IMR-90 (cell line): Measurements from ENCODE around the gene NEK8.

ENCODE experiments used
- BHLHE40 ChIP-seq: fragments of 150-350 bp; IDR thresholded peaks from 2 replicates; pipeline ENCODE4 v1.6.1; 2016; ENCODE audit warnings: mild to moderate bottlenecking, low read depth, low read length
- CEBPB ChIP-seq: IDR thresholded peaks from 2 replicates; pipeline ENCODE4 v1.6.1; 2012; ENCODE audit warnings: low read depth, low read length, improper control_type of control experiment
- CTCF ChIP-seq: conservative IDR thresholded peaks from 2 replicates; pipeline ENCODE4 v1.5.1; 2012; ENCODE audit warnings: mild to moderate bottlenecking, low read depth, low read length, improper control_type of control experiment
- ELK1 ChIP-seq: fragments of 150-350 bp; IDR thresholded peaks from 2 replicates; pipeline ENCODE4 v1.6.1; 2016; ENCODE audit warnings: low read depth, mild to moderate bottlenecking, low read length, moderate library complexity, borderline replicate concordance
- MAFK ChIP-seq: IDR thresholded peaks from 2 replicates; pipeline ENCODE4 v1.6.1; 2012; ENCODE audit warnings: low read depth, low read length, improper control_type of control experiment
- MXI1 ChIP-seq: IDR thresholded peaks from 2 replicates; pipeline ENCODE4 v1.6.1; 2012; ENCODE audit warnings: low read depth, mild to moderate bottlenecking, low read length, moderate library complexity, borderline replicate concordance
- NFE2L2 ChIP-seq: fragments of 150-350 bp; IDR thresholded peaks from 2 replicates; pipeline ENCODE4 v1.6.1; 2016; ENCODE audit warnings: low read depth, mild to moderate bottlenecking, low read length
- POLR2A ChIP-seq: IDR thresholded peaks from 2 replicates; pipeline ENCODE4 v1.6.1; 2012; ENCODE audit warnings: mild to moderate bottlenecking, low read depth, low read length
- RAD21 ChIP-seq: IDR thresholded peaks from 2 replicates; pipeline ENCODE4 v1.6.1; 2012; ENCODE audit warnings: low read length, improper control_type of control experiment
- RCOR1 ChIP-seq: IDR thresholded peaks from 2 replicates; pipeline ENCODE4 v1.6.1; 2012; ENCODE audit warnings: mild to moderate bottlenecking, low read length, improper control_type of control experiment; ENCODE audit not compliant: insufficient replicate concordance
- RFX5 ChIP-seq: IDR thresholded peaks from 2 replicates; pipeline ENCODE4 v1.8.0; 2012; ENCODE audit warnings: low read depth, mild to moderate bottlenecking, low read length, moderate library complexity

DNA sequence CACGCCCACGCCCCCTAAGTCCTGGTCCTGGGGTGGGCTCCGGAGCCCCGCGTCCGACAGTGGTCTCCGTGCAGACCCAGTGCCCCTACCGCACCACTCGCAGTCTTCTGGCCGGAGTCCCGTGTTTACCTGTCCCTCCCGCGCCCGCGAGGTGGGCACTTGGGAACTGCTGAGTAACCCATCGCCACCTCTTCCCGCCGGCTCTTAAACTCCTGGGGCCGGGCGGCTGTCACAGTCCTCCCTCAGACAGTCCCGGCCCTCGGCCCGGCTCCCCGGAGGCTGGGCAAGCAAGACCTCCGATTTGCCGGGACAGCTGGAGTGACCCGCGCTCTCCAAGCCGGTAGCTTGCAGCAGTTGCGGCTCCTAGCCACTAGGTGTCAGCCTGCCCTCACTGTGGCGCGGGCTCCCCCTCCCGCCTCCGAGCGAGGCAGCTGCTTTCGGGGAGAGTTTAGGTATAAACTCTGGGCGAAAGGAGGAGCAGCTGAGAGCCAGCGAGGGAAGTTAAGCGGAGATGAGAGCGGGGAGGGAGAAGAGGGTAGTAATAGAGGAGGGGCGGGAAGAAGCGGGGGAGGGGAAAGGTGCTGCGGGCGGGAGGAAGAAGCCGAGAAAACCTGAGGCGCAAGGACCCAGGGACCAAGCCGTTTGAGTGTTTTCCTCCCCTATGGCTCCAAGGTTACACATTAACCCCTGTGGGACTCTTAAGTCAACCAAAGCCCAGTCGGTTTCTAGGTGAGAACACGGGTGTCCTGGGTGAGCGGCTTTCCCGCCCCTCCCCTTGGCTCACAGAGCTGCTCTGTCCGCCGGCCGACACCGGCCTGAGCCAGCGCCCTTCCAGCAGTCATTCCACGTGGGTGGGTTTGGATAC lies 1.7 kb upstream of the NEK8 start:
- TF ChIP-seq CTCF (peak; percentile 99), ELK1 (no peak), RAD21 (peak; percentile 100), POLR2A (peak; percentile 62), RFX5 (no peak), MAFK (no peak), MXI1 (peak; percentile 72; the same call in 1 of the 2 replicates), NFE2L2 (no peak), RCOR1 (peak; percentile 39), CEBPB (no peak), BHLHE40 (no peak)
